K562 (cell line): ENCODE data around the gene MCCD1. TPM values are rescaled to one million over a fixed set of nuclear protein-coding genes. Genes with fewer than 3 reads are reported as not detected.

Experiments used
- KLF16 ChIP-seq: IDR thresholded peaks from 2 replicates; pipeline ENCODE4 v1.6.1; 2016; ENCODE audit warnings: antibody characterized with exemption
- KLF6 ChIP-seq: fragments of 250-450 bp; sonication (Bioruptor Pico); IDR thresholded peaks from 2 replicates; pipeline ENCODE4 v1.4.0; 2020; ENCODE audit warnings: mild to moderate bottlenecking, moderate library complexity, borderline replicate concordance
- POLR2AphosphoS5 ChIP-seq: IDR thresholded peaks from 2 replicates; pipeline ENCODE4 v1.6.1; 2011; ENCODE audit warnings: mild to moderate bottlenecking, low read depth, low read length, moderate library complexity; ENCODE audit not compliant: control insufficient read depth, insufficient read depth
- RNF2 ChIP-seq: sonication (generic); IDR thresholded peaks from 2 replicates; pipeline ENCODE4 v1.6.1; 2016
- SMAD3 ChIP-seq: fragments of 450-650 bp; formaldehyde crosslinking; conservative IDR thresholded peaks from 2 replicates; pipeline ENCODE4 v1.4.0; 2020; ENCODE audit warnings: mild to moderate bottlenecking
- SMARCA4 ChIP-seq: fragments of 450-650 bp; IDR thresholded peaks from 2 replicates; pipeline ENCODE4 v1.6.1; 2016
- polyA plus RNA-seq, 8 experiments: library from polyadenylated mRNA; depleted of rRNA in 4 of 8; stranded (reverse) in 5 of 8; unstranded in 3 of 8; fragments of >200 nt; fragmentation: Nextera tagmentation in 2 of 8; fragmentation: Illumina TruSeq in 1 of 8; extraction: Ambion mirVana in 2 of 8; extraction: Trizol in 1 of 8; gene quantifications; 2 replicates each; pipeline versions ENCODE4 v1.2.1 to v1.2.3, GENCODE V29; 2011 to 2014; ENCODE audit warnings: inconsistent platforms in 1 of 8, missing spikeins in 1 of 8
- total RNA-seq, 7 experiments: library from RNA; depleted of rRNA in 6 of 7; stranded (reverse); fragments of >200 nt in 6 of 7; fragmentation: Illumina TruSeq in 2 of 7; extraction: Trizol in 2 of 7; gene quantifications; 2 replicates each; pipeline versions ENCODE4 v1.2.1 to v1.2.3, GENCODE V29; 2011 to 2021; ENCODE audit warnings: low replicate concordance in 1 of 7
- TF ChIP-seq, protein P1 (sequence below), 2 experiments: fragments of 450-650 bp in 1 of 2; sonication (generic) in 1 of 2; formaldehyde crosslinking in 1 of 2; IDR thresholded peaks; 2 replicates each; pipeline versions ENCODE4 v1.7.1 to v1.9.0; 2016 to 2022; ENCODE audit warnings: inconsistent platforms in 1 of 2, mild to moderate bottlenecking in 1 of 2, missing genetic modification reagents in 1 of 2
- TF ChIP-seq, protein P2 (sequence below): IDR thresholded peaks from 2 replicates; pipeline ENCODE4 v1.6.1; 2012; ENCODE audit warnings: low read depth, low read length, improper control_type of control experiment, borderline replicate concordance
- TF ChIP-seq, protein P3 (sequence below), 2 experiments: fragments of 150-350 bp in 1 of 2; IDR thresholded peaks; 2 replicates each; pipeline ENCODE4 v1.6.1; 2012 to 2016; ENCODE audit warnings: low read depth in 2 of 2, low read length in 2 of 2, mild to moderate bottlenecking in 1 of 2, moderate library complexity in 1 of 2
- TF ChIP-seq, protein P4 (sequence below): fragments of 250-450 bp; sonication (Bioruptor Pico); IDR thresholded peaks from 2 replicates; pipeline ENCODE4 v1.5.0; 2020; ENCODE audit warnings: mild to moderate bottlenecking

MCCD1 gene
- total and polyA plus RNA-seq, 9 of the 15 experiments (the other 6 are each of a cell fraction or from before 2014, with no cell fraction given): not detected

DNA sequence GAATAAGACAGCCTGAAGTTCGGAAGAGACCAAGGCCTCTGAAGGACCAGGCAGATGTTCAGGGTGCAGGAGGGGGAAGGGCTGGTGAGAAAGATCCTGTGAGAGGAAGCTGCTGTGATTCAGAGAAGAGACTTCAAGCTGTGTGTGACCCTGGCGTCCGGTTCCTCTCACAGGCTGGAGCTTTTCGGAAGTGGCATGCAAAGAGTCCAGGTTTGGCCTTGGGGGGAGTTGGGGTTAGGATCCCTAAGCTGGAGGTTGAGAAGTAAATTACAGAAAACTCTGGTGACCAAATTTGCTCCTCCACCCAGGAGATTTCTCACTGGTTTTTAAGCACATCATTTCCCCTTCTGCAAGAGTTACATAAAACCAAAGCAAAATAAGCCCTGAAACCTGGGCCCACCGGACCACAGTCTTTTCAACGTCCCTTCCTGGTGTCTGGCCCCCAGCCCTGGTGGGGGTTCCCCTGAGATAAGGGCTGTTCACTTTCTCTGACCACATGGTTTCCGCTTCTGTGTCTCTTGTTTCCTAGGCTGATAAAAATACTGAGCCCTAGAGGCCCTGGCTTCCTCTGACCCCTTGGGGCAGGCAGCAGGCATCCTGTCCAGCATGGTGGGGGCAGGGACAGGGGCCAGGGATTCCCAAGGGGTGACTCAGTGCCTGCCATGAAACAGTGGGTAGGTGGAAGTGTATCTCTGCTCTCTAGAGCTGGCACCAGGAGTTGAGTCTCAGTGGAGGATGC lies 31.4 kb downstream of the MCCD1 start (continued):
- TF ChIP-seq, protein P1, sequence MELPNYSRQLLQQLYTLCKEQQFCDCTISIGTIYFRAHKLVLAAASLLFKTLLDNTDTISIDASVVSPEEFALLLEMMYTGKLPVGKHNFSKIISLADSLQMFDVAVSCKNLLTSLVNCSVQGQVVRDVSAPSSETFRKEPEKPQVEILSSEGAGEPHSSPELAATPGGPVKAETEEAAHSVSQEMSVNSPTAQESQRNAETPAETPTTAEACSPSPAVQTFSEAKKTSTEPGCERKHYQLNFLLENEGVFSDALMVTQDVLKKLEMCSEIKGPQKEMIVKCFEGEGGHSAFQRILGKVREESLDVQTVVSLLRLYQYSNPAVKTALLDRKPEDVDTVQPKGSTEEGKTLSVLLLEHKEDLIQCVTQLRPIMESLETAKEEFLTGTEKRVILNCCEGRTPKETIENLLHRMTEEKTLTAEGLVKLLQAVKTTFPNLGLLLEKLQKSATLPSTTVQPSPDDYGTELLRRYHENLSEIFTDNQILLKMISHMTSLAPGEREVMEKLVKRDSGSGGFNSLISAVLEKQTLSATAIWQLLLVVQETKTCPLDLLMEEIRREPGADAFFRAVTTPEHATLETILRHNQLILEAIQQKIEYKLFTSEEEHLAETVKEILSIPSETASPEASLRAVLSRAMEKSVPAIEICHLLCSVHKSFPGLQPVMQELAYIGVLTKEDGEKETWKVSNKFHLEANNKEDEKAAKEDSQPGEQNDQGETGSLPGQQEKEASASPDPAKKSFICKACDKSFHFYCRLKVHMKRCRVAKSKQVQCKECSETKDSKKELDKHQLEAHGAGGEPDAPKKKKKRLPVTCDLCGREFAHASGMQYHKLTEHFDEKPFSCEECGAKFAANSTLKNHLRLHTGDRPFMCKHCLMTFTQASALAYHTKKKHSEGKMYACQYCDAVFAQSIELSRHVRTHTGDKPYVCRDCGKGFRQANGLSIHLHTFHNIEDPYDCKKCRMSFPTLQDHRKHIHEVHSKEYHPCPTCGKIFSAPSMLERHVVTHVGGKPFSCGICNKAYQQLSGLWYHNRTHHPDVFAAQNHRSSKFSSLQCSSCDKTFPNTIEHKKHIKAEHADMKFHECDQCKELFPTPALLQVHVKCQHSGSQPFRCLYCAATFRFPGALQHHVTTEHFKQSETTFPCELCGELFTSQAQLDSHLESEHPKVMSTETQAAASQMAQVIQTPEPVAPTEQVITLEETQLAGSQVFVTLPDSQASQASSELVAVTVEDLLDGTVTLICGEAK (IDR thresholded peaks at IDR 0.05): peak; percentile 44; the same call in 1 of the 2 replicates
- TF ChIP-seq, protein P1 (CRISPR knock-in tag; IDR thresholded peaks at IDR 0.05): no peak
- TF ChIP-seq RNF2 (peak; percentile 90), KLF6 (CRISPR knock-in tag) (no peak), SMAD3 (CRISPR knock-in tag) (peak; percentile 44; the same call in 1 of the 2 replicates), POLR2AphosphoS5 (peak; percentile 51), SMARCA4 (peak; percentile 59), KLF16 (no peak)
- TF ChIP-seq, protein P2, sequence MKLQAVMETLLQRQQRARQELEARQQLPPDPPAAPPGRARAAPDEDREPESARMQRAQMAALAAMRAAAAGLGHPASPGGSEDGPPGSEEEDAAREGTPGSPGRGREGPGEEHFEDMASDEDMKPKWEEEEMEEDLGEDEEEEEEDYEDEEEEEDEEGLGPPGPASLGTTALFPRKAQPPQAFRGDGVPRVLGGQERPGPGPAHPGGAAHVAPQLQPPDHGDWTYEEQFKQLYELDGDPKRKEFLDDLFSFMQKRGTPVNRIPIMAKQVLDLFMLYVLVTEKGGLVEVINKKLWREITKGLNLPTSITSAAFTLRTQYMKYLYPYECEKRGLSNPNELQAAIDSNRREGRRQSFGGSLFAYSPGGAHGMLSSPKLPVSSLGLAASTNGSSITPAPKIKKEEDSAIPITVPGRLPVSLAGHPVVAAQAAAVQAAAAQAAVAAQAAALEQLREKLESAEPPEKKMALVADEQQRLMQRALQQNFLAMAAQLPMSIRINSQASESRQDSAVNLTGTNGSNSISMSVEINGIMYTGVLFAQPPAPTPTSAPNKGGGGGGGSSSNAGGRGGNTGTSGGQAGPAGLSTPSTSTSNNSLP: no peak
- TF ChIP-seq, protein P3, sequence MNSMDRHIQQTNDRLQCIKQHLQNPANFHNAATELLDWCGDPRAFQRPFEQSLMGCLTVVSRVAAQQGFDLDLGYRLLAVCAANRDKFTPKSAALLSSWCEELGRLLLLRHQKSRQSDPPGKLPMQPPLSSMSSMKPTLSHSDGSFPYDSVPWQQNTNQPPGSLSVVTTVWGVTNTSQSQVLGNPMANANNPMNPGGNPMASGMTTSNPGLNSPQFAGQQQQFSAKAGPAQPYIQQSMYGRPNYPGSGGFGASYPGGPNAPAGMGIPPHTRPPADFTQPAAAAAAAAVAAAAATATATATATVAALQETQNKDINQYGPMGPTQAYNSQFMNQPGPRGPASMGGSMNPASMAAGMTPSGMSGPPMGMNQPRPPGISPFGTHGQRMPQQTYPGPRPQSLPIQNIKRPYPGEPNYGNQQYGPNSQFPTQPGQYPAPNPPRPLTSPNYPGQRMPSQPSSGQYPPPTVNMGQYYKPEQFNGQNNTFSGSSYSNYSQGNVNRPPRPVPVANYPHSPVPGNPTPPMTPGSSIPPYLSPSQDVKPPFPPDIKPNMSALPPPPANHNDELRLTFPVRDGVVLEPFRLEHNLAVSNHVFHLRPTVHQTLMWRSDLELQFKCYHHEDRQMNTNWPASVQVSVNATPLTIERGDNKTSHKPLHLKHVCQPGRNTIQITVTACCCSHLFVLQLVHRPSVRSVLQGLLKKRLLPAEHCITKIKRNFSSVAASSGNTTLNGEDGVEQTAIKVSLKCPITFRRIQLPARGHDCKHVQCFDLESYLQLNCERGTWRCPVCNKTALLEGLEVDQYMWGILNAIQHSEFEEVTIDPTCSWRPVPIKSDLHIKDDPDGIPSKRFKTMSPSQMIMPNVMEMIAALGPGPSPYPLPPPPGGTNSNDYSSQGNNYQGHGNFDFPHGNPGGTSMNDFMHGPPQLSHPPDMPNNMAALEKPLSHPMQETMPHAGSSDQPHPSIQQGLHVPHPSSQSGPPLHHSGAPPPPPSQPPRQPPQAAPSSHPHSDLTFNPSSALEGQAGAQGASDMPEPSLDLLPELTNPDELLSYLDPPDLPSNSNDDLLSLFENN (IDR thresholded peaks at IDR 0.05; ENCODE audit: low read depth in 2 of 2, low read length in 2 of 2): 0 out of 4 replicates have a peak, but pooled peaks of 1 of the 2 experiments have one; percentile 47
- TF ChIP-seq, protein P4, sequence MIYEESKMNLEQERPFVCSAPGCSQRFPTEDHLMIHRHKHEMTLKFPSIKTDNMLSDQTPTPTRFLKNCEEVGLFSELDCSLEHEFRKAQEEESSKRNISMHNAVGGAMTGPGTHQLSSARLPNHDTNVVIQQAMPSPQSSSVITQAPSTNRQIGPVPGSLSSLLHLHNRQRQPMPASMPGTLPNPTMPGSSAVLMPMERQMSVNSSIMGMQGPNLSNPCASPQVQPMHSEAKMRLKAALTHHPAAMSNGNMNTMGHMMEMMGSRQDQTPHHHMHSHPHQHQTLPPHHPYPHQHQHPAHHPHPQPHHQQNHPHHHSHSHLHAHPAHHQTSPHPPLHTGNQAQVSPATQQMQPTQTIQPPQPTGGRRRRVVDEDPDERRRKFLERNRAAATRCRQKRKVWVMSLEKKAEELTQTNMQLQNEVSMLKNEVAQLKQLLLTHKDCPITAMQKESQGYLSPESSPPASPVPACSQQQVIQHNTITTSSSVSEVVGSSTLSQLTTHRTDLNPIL (CRISPR knock-in tag): no peak
